SKM-1 treated with dmso at 0.1 percent for 144 hours (cell line): ENCODE data around the gene OMD.

Experiments used
- DNase-seq: peaks from one replicate; lab custom pipeline; 2025; ENCODE audit not compliant: unreplicated experiment; lab: John Stamatoyannopoulos, UW

Gene OMD

GRCh38 chr9:92373167-92373566 is 51.1 kb downstream of the OMD start:
- no peak for DNase-seq

DNA sequence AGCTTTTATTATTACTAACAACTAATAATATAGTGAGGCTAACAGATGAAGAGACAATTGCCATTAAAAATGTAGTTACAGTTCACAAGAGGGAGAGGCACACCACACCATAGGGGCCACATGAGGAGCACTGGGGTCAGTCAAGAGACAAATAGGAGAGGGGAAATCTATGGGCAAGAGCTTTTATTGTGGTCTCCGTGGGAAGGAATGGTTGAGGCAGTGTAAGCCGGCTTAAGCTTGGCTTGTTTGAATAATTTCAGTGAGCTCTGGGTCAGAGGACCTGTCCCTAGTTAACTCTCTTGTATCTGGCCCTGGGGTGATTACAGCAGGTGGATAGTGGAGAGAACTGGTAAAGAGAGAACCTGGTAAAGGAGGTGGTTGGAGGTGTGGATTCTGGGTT is 55.2 kb downstream of the OMD start:
- no peak for DNase-seq
